ENCODE data around the gene NFKB2. TPM values are rescaled to one million over a fixed set of nuclear protein-coding genes. Genes with fewer than 3 reads are reported as not detected.

NFKB2 gene
- total RNA-seq, 2 donors from 2014 or later, result 28.7 to 45.2 TPM

- Histone ChIP-seq H3K4me1 (ENCODE audit: control insufficient read depth, insufficient read depth, low read length) (peaks cover 7% of the 10 kb centered on the region), H3K27me3 (ENCODE audit: control insufficient read depth, insufficient read depth, low read length, poor library complexity, severe bottlenecking) (peaks cover 11% of the 10 kb centered on the region), H3K9me3 (ENCODE audit: control insufficient read depth, low read length) (no peaks in the 10 kb centered on the region), H3K27ac (ENCODE audit: low read depth, low read length) (no peak overlapping the region), H3K4me3 (ENCODE audit: low read length) (peak overlapping the region; percentile 89), H3K9ac (ENCODE audit: extremely low read depth, low read length, poor library complexity, severe bottlenecking) (peak overlapping the region; percentile 59), H3K36me3 (ENCODE audit: control insufficient read depth, insufficient read depth, low read length) (peaks cover 21% of the 10 kb centered on the region)
- H3K27me3 Mint-ChIP-seq (ENCODE audit: insufficient read depth), result peaks cover 28% of the 10 kb centered on the region
- WGBS, 2 experiments (ENCODE audit: insufficient coverage in 1 of 2, insufficient read length in 1 of 2), result 73 to 80% methylated on average over 2 to 4 of the region's 4 CpGs
- peak overlapping the region; percentile 72 for H3K27ac Mint-ChIP-seq
- TF ChIP-seq, protein P1, sequence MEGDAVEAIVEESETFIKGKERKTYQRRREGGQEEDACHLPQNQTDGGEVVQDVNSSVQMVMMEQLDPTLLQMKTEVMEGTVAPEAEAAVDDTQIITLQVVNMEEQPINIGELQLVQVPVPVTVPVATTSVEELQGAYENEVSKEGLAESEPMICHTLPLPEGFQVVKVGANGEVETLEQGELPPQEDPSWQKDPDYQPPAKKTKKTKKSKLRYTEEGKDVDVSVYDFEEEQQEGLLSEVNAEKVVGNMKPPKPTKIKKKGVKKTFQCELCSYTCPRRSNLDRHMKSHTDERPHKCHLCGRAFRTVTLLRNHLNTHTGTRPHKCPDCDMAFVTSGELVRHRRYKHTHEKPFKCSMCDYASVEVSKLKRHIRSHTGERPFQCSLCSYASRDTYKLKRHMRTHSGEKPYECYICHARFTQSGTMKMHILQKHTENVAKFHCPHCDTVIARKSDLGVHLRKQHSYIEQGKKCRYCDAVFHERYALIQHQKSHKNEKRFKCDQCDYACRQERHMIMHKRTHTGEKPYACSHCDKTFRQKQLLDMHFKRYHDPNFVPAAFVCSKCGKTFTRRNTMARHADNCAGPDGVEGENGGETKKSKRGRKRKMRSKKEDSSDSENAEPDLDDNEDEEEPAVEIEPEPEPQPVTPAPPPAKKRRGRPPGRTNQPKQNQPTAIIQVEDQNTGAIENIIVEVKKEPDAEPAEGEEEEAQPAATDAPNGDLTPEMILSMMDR (conservative IDR thresholded peaks at IDR 0.05), result no peak
- H3K36me3 Mint-ChIP-seq (ENCODE audit: low read depth), result peaks cover 18% of the 10 kb centered on the region
- peaks cover 20% of the 10 kb centered on the region for H3K4me1 Mint-ChIP-seq
- no peaks in the 10 kb centered on the region for H3K9me3 Mint-ChIP-seq
- H3K4me3 Mint-ChIP-seq, result peak overlapping the region; percentile 70
- no peak for DNase-seq
Observed at GRCh38 chr10:102396317-102396650, 779 bp downstream of the NFKB2 start.

GRCh38 chr10:102396730-102397151 lies 1.2 kb downstream of the NFKB2 start:
- peaks cover 28% of the 10 kb centered on the region for H3K27me3 Mint-ChIP-seq (ENCODE audit: insufficient read depth)
- peak overlapping the region; percentile 89 for H3K4me3 ChIP-seq (ENCODE audit: low read length)

GRCh38 chr10:102397222-102398171 lies 2.0 kb downstream of the NFKB2 start:
- no peak overlapping the region for H3K4me3 Mint-ChIP-seq

More at GRCh38 chr10:102396730-102397151, 1.2 kb downstream of the NFKB2 start:
- H3K4me1 ChIP-seq (ENCODE audit: control insufficient read depth, insufficient read depth, low read length), result peaks cover 7% of the 10 kb centered on the region
- Mint-ChIP-seq H3K27ac (no peak overlapping the region), H3K4me1 (peaks cover 20% of the 10 kb centered on the region), H3K4me3 (peak overlapping the region; percentile 70), H3K36me3 (ENCODE audit: low read depth) (peaks cover 21% of the 10 kb centered on the region), H3K9me3 (no peaks in the 10 kb centered on the region)
- TF ChIP-seq, protein P1 (conservative IDR thresholded peaks at IDR 0.05), result no peak
- H3K27me3 ChIP-seq (ENCODE audit: control insufficient read depth, insufficient read depth, low read length, poor library complexity, severe bottlenecking), result peaks cover 11% of the 10 kb centered on the region
- WGBS, 2 experiments (ENCODE audit: insufficient coverage in 1 of 2, insufficient read length in 1 of 2), result 94 to 96% methylated on average over 11 to 12 of the region's 12 CpGs
- H3K36me3 ChIP-seq (ENCODE audit: control insufficient read depth, insufficient read depth, low read length), result peaks cover 25% of the 10 kb centered on the region
- H3K9me3 ChIP-seq (ENCODE audit: control insufficient read depth, low read length), result no peaks in the 10 kb centered on the region
- H3K9ac ChIP-seq (ENCODE audit: extremely low read depth, low read length, poor library complexity, severe bottlenecking), result no peak overlapping the region
- no peak for DNase-seq
- no peak overlapping the region for H3K27ac ChIP-seq (ENCODE audit: low read depth, low read length)

More at GRCh38 chr10:102397222-102398171, 2.0 kb downstream of the NFKB2 start:
- Histone ChIP-seq H3K36me3 (ENCODE audit: control insufficient read depth, insufficient read depth, low read length) (peaks cover 25% of the 10 kb centered on the region), H3K4me3 (ENCODE audit: low read length) (no peak overlapping the region), H3K4me1 (ENCODE audit: control insufficient read depth, insufficient read depth, low read length) (peaks cover 7% of the 10 kb centered on the region), H3K9me3 (ENCODE audit: control insufficient read depth, low read length) (no peaks in the 10 kb centered on the region), H3K27me3 (ENCODE audit: control insufficient read depth, insufficient read depth, low read length, poor library complexity, severe bottlenecking) (peaks cover 7% of the 10 kb centered on the region), H3K9ac (ENCODE audit: extremely low read depth, low read length, poor library complexity, severe bottlenecking) (no peak overlapping the region), H3K27ac (ENCODE audit: low read depth, low read length) (no peak overlapping the region)
- no peak overlapping the region for H3K27ac Mint-ChIP-seq
- no peak for DNase-seq
- H3K9me3 Mint-ChIP-seq, result no peaks in the 10 kb centered on the region
- TF ChIP-seq, protein P1 (conservative IDR thresholded peaks at IDR 0.05), result no peak
- WGBS, 2 experiments (ENCODE audit: insufficient coverage in 1 of 2, insufficient read length in 1 of 2), result 93 to 95% methylated on average over 4 to 14 of the region's 14 CpGs
- peaks cover 22% of the 10 kb centered on the region for H3K27me3 Mint-ChIP-seq (ENCODE audit: insufficient read depth)
- H3K4me1 Mint-ChIP-seq, result peaks cover 17% of the 10 kb centered on the region
- H3K36me3 Mint-ChIP-seq (ENCODE audit: low read depth), result peaks cover 23% of the 10 kb centered on the region
